ENCODE results near the gene TTPAL.

The TTPAL gene

DNA sequence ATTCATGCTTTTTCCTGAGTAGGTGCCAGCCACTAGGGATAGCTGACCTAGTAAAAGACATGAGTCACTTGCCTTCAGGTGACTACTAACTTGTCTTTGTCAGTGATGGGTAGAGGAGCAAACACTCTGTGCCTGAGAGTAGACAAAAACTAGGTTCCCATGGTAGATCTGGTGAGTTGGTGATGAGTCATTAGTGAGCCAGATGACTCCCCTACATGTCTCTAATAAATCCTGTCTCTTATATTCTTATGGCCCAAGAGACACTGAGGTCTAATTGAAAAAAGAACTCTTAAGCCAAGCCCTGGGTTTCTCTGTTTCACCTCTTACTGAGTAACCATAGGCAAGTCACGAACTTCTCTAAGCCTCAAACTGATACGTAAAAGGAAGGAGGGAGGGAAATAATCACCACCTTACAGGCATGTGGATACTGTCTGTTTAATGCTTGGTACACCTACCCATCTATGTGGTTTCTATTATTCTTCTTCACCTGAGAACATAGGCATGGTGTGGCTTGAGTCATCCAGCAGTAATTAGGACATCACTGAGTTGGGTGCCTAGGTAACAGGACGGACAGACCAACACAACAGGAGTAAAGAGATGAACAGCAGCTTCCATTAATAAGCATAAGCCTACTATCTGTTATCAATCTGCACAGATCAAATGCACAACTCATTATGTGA, 20.3 kb downstream of the TTPAL start:
- TF ChIP-seq WT1 (tag by site-specific recombination; IDR thresholded peaks at IDR 0.05), result no peak
- TF ChIP-seq SP3 (tag by site-specific recombination; IDR thresholded peaks at IDR 0.05), result 0 out of 2 replicates have a peak, but pooled peaks have one; percentile 6
- POLR2A ChIA-PET, result no interaction called here
- H3K36me3 ChIP-seq (ENCODE audit: control insufficient read depth in 2 of 2, insufficient read depth in 1 of 2, low read length in 2 of 2), result peaks cover 6 to 91% of the 10 kb centered on the region in 2 experiments; a peak in 2 of 3 replicates
- H3K4me1 ChIP-seq (ENCODE audit: control insufficient read depth, insufficient read depth, low read length), result no peaks in the 10 kb centered on the region
- H3K4me3 ChIP-seq (ENCODE audit: low read depth, low read length), result no peak overlapping the region
- no peak overlapping the region for H3K27ac ChIP-seq (ENCODE audit: extremely low read depth, low read depth, low read length)
- CTCF ChIA-PET, result interaction anchor here (0.5 kb wide), 1 partner anchor 111 kb away, joined by 3 read pairs; no protein-coding TSS in a partner anchor
- no peaks in the 10 kb centered on the region for H3K9me3 ChIP-seq (ENCODE audit: control insufficient read depth, insufficient read depth, low read depth, low read length)

DNA sequence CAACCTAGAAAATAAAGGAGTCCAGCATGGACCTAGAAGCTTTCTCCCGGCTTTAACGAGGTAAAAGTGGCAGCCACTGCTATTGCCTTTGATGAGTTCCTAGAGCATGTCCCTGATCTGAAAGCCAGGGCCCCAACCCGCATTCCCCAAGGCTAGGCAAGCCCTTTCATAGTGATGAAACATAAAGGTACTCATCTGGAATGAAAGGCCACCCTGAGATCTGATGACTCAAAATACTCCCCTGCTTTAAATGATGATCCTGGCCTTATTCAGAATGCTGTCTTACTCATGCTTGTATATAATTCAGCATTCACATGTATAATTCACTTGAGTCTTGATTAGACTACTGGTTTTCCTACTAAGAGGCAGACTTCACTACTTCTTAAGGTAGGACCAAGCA, 21.3 kb downstream of the TTPAL start:
- ChIA-PET CTCF (no interaction called here), POLR2A (no interaction called here)
- Histone ChIP-seq H3K27ac (ENCODE audit: extremely low read depth, low read depth, low read length) (no peak overlapping the region), H3K9me3 (ENCODE audit: control insufficient read depth, insufficient read depth, low read depth, low read length) (no peaks in the 10 kb centered on the region), H3K4me1 (ENCODE audit: control insufficient read depth, insufficient read depth, low read length) (no peaks in the 10 kb centered on the region), H3K4me3 (ENCODE audit: low read depth, low read length) (no peak overlapping the region), H3K36me3 (ENCODE audit: control insufficient read depth in 2 of 2, insufficient read depth in 1 of 2, low read length in 2 of 2) (peaks cover 10 to 91% of the 10 kb centered on the region in 2 experiments)
- TF ChIP-seq ZNF121 (tag by site-specific recombination; IDR thresholded peaks at IDR 0.05) (no peak), ZNF776 (tag by site-specific recombination; IDR thresholded peaks at IDR 0.05; ENCODE audit: borderline replicate concordance) (no peak), ZNF211 (tag by site-specific recombination; IDR thresholded peaks at IDR 0.05; ENCODE audit: low read depth) (no peak), ZNF629 (tag by site-specific recombination; IDR thresholded peaks at IDR 0.05) (no peak), ZNF585B (tag by site-specific recombination; IDR thresholded peaks at IDR 0.05) (no peak), ZNF169 (tag by site-specific recombination; IDR thresholded peaks at IDR 0.05) (no peak), ZNF560 (tag by site-specific recombination; IDR thresholded peaks at IDR 0.05; ENCODE audit: borderline replicate concordance) (no peak), ZNF174 (tag by site-specific recombination; IDR thresholded peaks at IDR 0.05) (no peak), ZNF184 (tag by site-specific recombination; IDR thresholded peaks at IDR 0.05) (no peak), ZNF510 (tag by site-specific recombination; IDR thresholded peaks at IDR 0.05; ENCODE audit: insufficient replicate concordance) (no peak), ZNF248 (tag by site-specific recombination; IDR thresholded peaks at IDR 0.05) (no peak), ZNF10 (tag by site-specific recombination; IDR thresholded peaks at IDR 0.05) (no peak)
- TF ChIP-seq, protein P1, sequence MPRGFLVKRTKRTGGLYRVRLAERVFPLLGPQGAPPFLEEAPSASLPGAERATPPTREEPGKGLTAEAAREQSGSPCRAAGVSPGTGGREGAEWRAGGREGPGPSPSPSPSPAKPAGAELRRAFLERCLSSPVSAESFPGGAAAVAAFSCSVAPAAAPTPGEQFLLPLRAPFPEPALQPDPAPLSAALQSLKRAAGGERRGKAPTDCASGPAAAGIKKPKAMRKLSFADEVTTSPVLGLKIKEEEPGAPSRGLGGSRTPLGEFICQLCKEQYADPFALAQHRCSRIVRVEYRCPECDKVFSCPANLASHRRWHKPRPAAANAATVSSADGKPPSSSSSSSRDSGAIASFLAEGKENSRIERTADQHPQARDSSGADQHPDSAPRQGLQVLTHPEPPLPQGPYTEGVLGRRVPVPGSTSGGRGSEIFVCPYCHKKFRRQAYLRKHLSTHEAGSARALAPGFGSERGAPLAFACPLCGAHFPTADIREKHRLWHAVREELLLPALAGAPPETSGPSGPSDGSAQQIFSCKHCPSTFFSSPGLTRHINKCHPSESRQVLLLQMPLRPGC (tag by site-specific recombination; IDR thresholded peaks at IDR 0.05), result no peak

DNA sequence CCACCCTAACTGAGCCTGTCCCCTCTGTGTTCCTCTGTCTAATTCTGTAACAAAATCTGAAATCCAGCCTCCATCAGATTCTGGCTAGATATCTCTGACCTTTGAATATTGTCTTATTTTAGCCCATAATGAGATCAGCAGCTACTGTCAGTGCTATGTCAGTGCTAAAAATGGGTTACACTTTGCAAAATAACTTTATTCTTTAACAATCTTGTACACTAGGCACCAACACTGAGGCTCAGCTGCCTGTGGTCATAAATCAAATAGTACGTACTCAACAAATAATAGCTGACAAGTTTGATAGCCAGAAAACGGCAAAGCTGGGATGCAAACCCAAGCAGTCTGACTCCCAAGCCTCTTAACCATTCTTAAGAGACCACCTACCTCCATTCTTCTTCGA, 22.1 kb downstream of the TTPAL start:
- ChIA-PET POLR2A (no interaction called here), CTCF (interaction anchor here (0.5 to 0.6 kb wide), 2 partner anchors 35 to 36 kb away, joined by 3 read pairs; no protein-coding TSS in a partner anchor)
- H3K4me1 ChIP-seq (ENCODE audit: control insufficient read depth, insufficient read depth, low read length), result no peaks in the 10 kb centered on the region
- H3K27ac ChIP-seq (ENCODE audit: extremely low read depth, low read depth, low read length), result no peak overlapping the region
- no peak overlapping the region for H3K4me3 ChIP-seq (ENCODE audit: low read depth, low read length)
- TF ChIP-seq ZNF664 (tag by site-specific recombination; IDR thresholded peaks at IDR 0.05) (0 out of 2 replicates have a peak, but pooled peaks have one; percentile 17), ZNF701 (tag by site-specific recombination; IDR thresholded peaks at IDR 0.05) (no peak), ZNF558 (tag by site-specific recombination; IDR thresholded peaks at IDR 0.05) (no peak)
- peaks cover 18 to 91% of the 10 kb centered on the region in 2 experiments for H3K36me3 ChIP-seq (ENCODE audit: control insufficient read depth in 2 of 2, insufficient read depth in 1 of 2, low read length in 2 of 2)
- H3K9me3 ChIP-seq (ENCODE audit: control insufficient read depth, insufficient read depth, low read depth, low read length), result no peaks in the 10 kb centered on the region

DNA sequence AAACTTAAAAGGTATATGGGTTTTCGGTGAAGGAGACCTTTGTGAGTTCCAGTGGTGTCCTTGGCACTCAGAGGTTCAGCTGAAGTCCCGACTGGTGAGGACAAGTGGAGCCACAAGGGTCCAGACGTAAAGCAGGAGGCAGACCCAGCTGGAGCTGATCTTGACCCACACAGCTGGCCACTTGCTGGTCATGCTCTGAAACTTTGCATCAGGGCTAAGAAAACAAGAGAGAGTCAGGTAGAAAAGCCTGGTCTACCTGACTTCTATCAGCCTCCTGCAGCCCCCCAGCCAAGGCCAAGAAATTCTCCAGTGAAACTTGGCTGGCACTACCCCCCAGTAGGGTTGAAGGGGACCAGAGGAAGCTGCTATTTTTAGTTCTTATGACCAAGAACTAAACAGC, 24.5 kb downstream of the TTPAL start:
- CTCF ChIA-PET, result interaction anchor here (1.0 kb wide), 1 partner anchor 183 kb away, joined by 3 read pairs; no protein-coding TSS in a partner anchor
- TF ChIP-seq ZNF791 (tag by site-specific recombination; IDR thresholded peaks at IDR 0.05), result no peak
- no peak for TF ChIP-seq ZNF266 (tag by site-specific recombination; IDR thresholded peaks at IDR 0.05; ENCODE audit: low read depth)
- TF ChIP-seq ZNF292 (tag by site-specific recombination; IDR thresholded peaks at IDR 0.05; ENCODE audit: borderline replicate concordance, low read depth), result no peak
- no peak for TF ChIP-seq ZBTB7A (tag by site-specific recombination; IDR thresholded peaks at IDR 0.05; ENCODE audit: low read depth)
- TF ChIP-seq SCRT2 (tag by site-specific recombination; IDR thresholded peaks at IDR 0.05), result no peak
- no peak for TF ChIP-seq ZBTB17 (tag by site-specific recombination; IDR thresholded peaks at IDR 0.05)
- TF ChIP-seq ZNF311 (tag by site-specific recombination; IDR thresholded peaks at IDR 0.05; ENCODE audit: borderline replicate concordance), result no peak
- no peak for TF ChIP-seq GLI4 (tag by site-specific recombination; IDR thresholded peaks at IDR 0.05)
- TF ChIP-seq ZBTB1 (tag by site-specific recombination; IDR thresholded peaks at IDR 0.05), result no peak
- no peak for TF ChIP-seq ZNF785 (tag by site-specific recombination; IDR thresholded peaks at IDR 0.05)
- TF ChIP-seq ZNF324 (tag by site-specific recombination; IDR thresholded peaks at IDR 0.05), result no peak
- TF ChIP-seq ZNF274 (IDR thresholded peaks at IDR 0.05; ENCODE audit: low read length), result no peak
- TF ChIP-seq ZNF274 (tag by site-specific recombination; IDR thresholded peaks at IDR 0.05; ENCODE audit: borderline replicate concordance), result no peak

More for the DNA sequence above, 24.5 kb downstream of the TTPAL start:
- Histone ChIP-seq H3K9me3 (ENCODE audit: control insufficient read depth, insufficient read depth, low read depth, low read length) (no peaks in the 10 kb centered on the region), H3K27ac (ENCODE audit: extremely low read depth, low read depth, low read length) (no peak overlapping the region), H3K4me3 (ENCODE audit: low read depth, low read length) (no peak overlapping the region), H3K4me1 (ENCODE audit: control insufficient read depth, insufficient read depth, low read length) (no peaks in the 10 kb centered on the region), H3K36me3 (ENCODE audit: control insufficient read depth in 2 of 2, insufficient read depth in 1 of 2, low read length in 2 of 2) (peaks cover 23 to 91% of the 10 kb centered on the region in 2 experiments)
- POLR2A ChIA-PET, result no interaction called here
